GM18505 (cell line): ENCODE data around the gene NUP155.

Source experiments
- ATAC-seq: cut with Tn5 transposase; IDR thresholded peaks from one replicate; pipeline ENCODE4 v1.9.1; 2021; ENCODE audit not compliant: unreplicated experiment
- POLR2A ChIP-seq: IDR thresholded peaks from 4 replicates; pipeline ENCODE4 v1.6.1; 2011; ENCODE audit warnings: borderline replicate concordance; ENCODE audit not compliant: insufficient read depth, insufficient read length; ENCODE audit errors: extremely low read depth

NUP155 gene

DNA sequence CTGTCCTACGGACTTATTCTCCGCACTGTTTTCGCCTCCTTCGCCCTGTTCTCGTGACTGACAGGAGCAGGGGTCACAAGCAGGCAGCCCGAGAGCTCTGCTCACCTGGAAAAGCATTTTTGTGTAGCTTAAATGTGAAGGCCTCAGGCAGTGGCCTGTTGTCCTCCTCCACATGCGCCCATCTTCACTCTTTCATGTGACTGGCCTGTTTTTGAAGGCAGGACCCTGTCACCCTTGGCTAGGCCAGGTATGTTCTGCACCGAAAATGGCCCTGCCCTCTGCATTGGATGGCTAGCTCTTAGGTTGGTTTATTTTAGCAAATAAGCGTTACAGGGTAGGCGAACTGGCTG, 121.1 kb downstream of the NUP155 start:
- no peak for ATAC-seq
- no peak for TF ChIP-seq POLR2A

DNA sequence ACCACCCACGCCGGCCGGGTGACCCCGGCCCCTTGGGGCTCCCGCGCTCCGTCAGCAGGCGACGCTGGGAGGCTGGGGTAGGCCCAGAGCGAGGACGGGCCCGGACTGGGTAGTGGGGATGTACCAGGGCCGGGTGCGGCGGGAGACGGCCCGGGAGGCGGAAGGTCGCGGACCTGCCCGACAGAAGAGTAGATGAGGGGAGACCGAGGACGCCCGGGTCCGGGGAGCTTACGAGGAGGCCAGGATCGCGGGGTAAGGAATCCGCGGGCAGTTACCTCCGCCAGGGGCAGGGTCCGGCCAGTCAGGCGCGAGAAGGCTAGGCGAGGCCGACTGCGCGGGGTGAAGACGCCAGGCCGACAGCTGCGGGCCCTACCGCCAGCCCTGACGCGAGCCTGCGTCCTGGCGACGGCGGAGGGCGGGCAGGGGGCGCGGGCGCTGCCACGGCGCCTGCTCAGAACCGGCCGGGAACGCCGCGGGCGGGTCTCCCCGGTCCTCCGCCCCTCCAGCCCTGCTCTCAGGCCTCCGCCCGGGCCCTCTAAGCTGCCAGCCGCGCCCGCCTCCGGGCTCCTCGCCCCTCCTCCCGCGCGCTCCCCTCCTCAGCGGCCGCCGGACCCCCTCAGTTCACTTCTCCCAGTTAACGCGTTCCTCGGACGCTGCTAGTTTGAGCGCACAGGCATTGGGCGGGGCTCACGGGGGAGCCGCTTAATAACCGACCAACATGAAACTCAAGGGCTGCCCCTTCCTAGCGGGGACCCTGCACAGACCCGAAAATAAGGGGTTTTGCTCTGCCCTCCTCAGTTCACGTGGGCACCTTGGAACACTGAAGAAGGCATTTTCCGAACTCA, 121.7 kb downstream of the NUP155 start, which contains the start of gene CPLANE1:
Gene CPLANE1, minus strand, starts transcription at position 407 of the 845 bp plus-strand sequence. CDS start 1,678 bp downstream, outside the sequence.
- TF ChIP-seq POLR2A: peak; percentile 75
- ATAC-seq: peak; percentile 82

DNA sequence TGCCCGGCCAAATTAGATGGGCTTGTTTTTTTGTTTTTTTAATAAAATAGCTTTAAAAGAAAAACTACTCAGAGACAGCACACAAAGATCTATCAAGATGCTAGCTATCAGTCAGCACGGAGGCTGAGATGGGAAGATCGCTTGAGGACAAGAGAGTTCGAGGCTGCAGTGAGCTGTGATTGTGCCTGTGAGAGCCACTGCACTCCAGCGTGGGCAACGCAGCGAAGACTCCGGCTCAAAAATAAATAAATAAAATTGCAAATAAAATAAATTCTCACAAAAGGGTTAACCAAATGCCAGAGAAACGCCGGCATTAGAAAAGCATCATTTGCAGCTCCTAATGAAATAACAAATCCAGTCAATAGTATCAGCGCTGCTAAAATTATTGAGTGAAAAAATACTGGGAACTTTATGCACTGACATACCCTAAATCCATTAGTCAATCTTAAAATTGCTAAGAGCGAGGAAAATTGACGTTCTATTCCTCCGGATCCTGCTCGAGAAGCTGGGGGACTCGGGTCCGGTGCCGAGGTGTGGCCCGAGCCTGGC, 122.4 kb downstream of the NUP155 start:
- TF ChIP-seq POLR2A: no peak
- ATAC-seq: no peak

DNA sequence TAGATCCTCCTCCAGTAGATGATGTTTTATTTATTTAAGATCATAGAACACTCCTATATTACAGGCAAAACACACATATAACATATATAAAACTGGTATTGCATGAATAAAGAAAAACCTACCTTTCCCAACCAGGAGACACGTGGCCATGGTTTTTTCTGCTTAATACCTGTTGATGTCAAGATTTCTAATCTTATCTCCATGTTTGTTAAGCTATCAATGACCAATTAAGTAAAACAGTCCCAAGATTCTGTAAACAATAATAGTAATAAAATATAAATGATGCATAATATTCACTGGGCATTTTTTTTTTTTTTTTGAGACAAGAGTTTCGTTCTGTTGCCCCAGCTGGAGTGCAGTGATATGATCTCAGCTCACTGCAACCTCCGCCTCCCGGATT, 123.4 kb downstream of the NUP155 start:
- no peak for TF ChIP-seq POLR2A
- ATAC-seq: no peak

DNA sequence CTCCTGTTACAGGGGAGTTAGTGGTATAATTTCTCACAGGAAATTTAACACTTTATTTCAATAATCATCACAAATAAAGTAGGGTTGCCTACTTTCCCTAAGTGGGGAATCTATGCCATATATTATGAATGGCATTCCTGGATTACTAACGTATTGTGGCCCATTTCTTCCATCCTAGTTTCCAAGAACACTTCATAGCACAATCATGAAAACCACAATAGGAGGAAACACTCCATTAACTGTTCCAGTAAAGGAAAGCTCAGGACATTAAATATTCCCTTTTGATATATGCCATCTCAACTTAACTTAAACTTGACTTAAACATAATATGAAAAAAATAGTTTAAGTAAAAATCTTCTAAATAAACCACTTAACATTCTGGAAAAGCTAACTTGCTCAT, 123.9 kb downstream of the NUP155 start:
- TF ChIP-seq POLR2A: no peak
- no peak for ATAC-seq
